Neural cell (in vitro differentiated cells): ENCODE results near the gene SPEG. TPM values are rescaled to one million over a fixed set of nuclear protein-coding genes. Genes with fewer than 3 reads are reported as not detected.

Source experiments
- H2AFZ ChIP-seq: fragments of 200-600, 300-800 bp; sonication (generic), shearing (Covaris generic); 2 replicates; pipeline ENCODE4 v1.6.0; 2014; ENCODE audit warnings: low read depth, mild to moderate bottlenecking, antibody characterized with exemption, low read length, moderate library complexity
- H3F3A ChIP-seq: fragments of 200-600 bp; shearing (Covaris generic); 2 replicates; pipeline ENCODE4 v1.6.1; 2016; ENCODE audit warnings: mild to moderate bottlenecking, moderate library complexity, mixed read lengths, antibody characterized with exemption, low read length; ENCODE audit not compliant: insufficient read depth, poor library complexity, severe bottlenecking
- H3K27ac ChIP-seq: fragments of 200-600, 300-800 bp; sonication (generic), shearing (Covaris generic); 2 replicates; pipeline ENCODE4 v1.5.1; 2014; ENCODE audit warnings: mild to moderate bottlenecking, low read length, moderate library complexity
- H3K27me3 ChIP-seq: fragments of 300-800, 200-600 bp; sonication (generic), shearing (Covaris generic); 2 replicates; pipeline ENCODE4 v1.6.0; 2014; ENCODE audit warnings: mild to moderate bottlenecking, low read depth, low read length, moderate library complexity; ENCODE audit not compliant: insufficient read depth
- H3K36me3 ChIP-seq: fragments of 300-800, 200-600 bp; sonication (generic), shearing (Covaris generic); 2 replicates; pipeline ENCODE4 v1.5.1; 2014; ENCODE audit warnings: mild to moderate bottlenecking, antibody characterized with exemption, low read length, moderate library complexity; ENCODE audit not compliant: insufficient read depth
- H3K4me2 ChIP-seq: fragments of 300-800, 200-600 bp; sonication (generic), shearing (Covaris generic); 2 replicates; pipeline ENCODE4 v1.6.0; 2014; ENCODE audit warnings: mild to moderate bottlenecking, low read length
- H3K4me3 ChIP-seq: fragments of 300-800, 200-600 bp; sonication (generic), shearing (Covaris generic); 2 replicates; pipeline ENCODE4 v1.5.1; 2014; ENCODE audit warnings: mild to moderate bottlenecking, low read length, moderate library complexity
- H3K79me2 ChIP-seq: fragments of 200-600 bp; shearing (Covaris generic); replicated peaks from 2 replicates; pipeline ENCODE4 v1.6.0; 2014; ENCODE audit warnings: mild to moderate bottlenecking, low read length, moderate library complexity; ENCODE audit not compliant: insufficient read depth
- H3K9ac ChIP-seq: fragments of 300-800, 200-600 bp; sonication (generic), shearing (Covaris generic); 2 replicates; pipeline ENCODE4 v1.6.1; 2016; ENCODE audit warnings: mild to moderate bottlenecking, low read length, mixed read lengths
- H3K9me2 ChIP-seq: fragments of 200-600 bp; shearing (Covaris generic); 2 replicates; pipeline ENCODE4 v1.6.1; 2016; ENCODE audit warnings: mild to moderate bottlenecking, low read length, mixed read lengths; ENCODE audit not compliant: insufficient read depth
- H3K9me3 ChIP-seq: fragments of 200-600, 300-800 bp; sonication (generic), shearing (Covaris generic); 2 replicates; pipeline ENCODE4 v1.6.1; 2016; ENCODE audit warnings: mild to moderate bottlenecking, mixed run types, low read length, moderate library complexity, mixed read lengths
- H4K20me1 ChIP-seq: fragments of 200-600 bp; shearing (Covaris generic); 2 replicates; pipeline ENCODE4 v1.6.1; 2016; ENCODE audit warnings: mild to moderate bottlenecking, mixed run types; ENCODE audit not compliant: insufficient read depth
- CTCF ChIP-seq: fragments of 450-650 bp; IDR thresholded peaks from 2 replicates; pipeline ENCODE4 v1.5.1; 2014; ENCODE audit warnings: antibody characterized with exemption, mild to moderate bottlenecking, moderate library complexity; ENCODE audit not compliant: poor library complexity, severe bottlenecking
- EP300 ChIP-seq: fragments of 450-650 bp; conservative IDR thresholded peaks from 2 replicates; pipeline ENCODE4 v1.6.1; 2014; ENCODE audit warnings: antibody characterized with exemption, mild to moderate bottlenecking, moderate library complexity; ENCODE audit not compliant: poor library complexity, severe bottlenecking
- EZH2 ChIP-seq: fragments of 200-600, 300-800 bp; shearing (Covaris generic), sonication (generic); IDR thresholded peaks from 2 replicates; pipeline ENCODE4 v1.6.1; 2014; ENCODE audit warnings: antibody characterized with exemption, low read length, borderline replicate concordance, mild to moderate bottlenecking; ENCODE audit not compliant: insufficient read depth, poor library complexity, severe bottlenecking
- MXI1 ChIP-seq: fragments of 450-650 bp; conservative IDR thresholded peaks from 2 replicates; pipeline ENCODE4 v1.6.1; 2014; ENCODE audit warnings: antibody characterized with exemption, mild to moderate bottlenecking; ENCODE audit not compliant: poor library complexity, severe bottlenecking
- POLR2AphosphoS5 ChIP-seq: IDR thresholded peaks from 2 replicates; pipeline ENCODE4 v1.6.1; 2012
- RAD21 ChIP-seq: fragments of 450-650 bp; conservative IDR thresholded peaks from 2 replicates; pipeline ENCODE4 v1.6.1; 2014; ENCODE audit warnings: antibody characterized with exemption, mild to moderate bottlenecking, moderate library complexity
- REST ChIP-seq: IDR thresholded peaks from 2 replicates; pipeline ENCODE4 v1.6.1; 2012; ENCODE audit warnings: borderline replicate concordance
- SMC3 ChIP-seq: fragments of 450-650 bp; conservative IDR thresholded peaks from 2 replicates; pipeline ENCODE4 v1.6.1; 2014; ENCODE audit warnings: antibody characterized with exemption, mild to moderate bottlenecking, moderate library complexity; ENCODE audit not compliant: poor library complexity
- TAF1 ChIP-seq: IDR thresholded peaks from 2 replicates; pipeline ENCODE4 v1.6.1; 2012; ENCODE audit warnings: low read depth
- polyA plus RNA-seq: library from polyadenylated mRNA; depleted of rRNA; stranded (reverse); fragments of >200 nt; gene quantifications from 2 replicates; pipeline ENCODE4 v1.2.3, GENCODE V29; 2014

Gene SPEG
- polyA plus RNA-seq, 1 donor from 2014 or later = 58.3 TPM

- TF ChIP-seq CTCF (no peak), RAD21 (no peak), EP300 (no peak), MXI1 (no peak), EZH2 (no peak), TAF1 (no peak), POLR2AphosphoS5 (no peak), SMC3 (no peak), REST (no peak)
- H3F3A ChIP-seq = no peaks in the 10 kb centered on the region
- no peaks in the 10 kb centered on the region for H3K27me3 ChIP-seq
- H3K36me3 ChIP-seq = no peaks in the 10 kb centered on the region
- no peaks in the 10 kb centered on the region for H3K9me3 ChIP-seq
- H3K4me2 ChIP-seq = no peak overlapping the region
- H3K27ac ChIP-seq = no peak overlapping the region
- H3K9ac ChIP-seq = no peak overlapping the region
- H3K4me3 ChIP-seq = no peak overlapping the region
- no peaks in the 10 kb centered on the region for H3K79me2 ChIP-seq
- no peak overlapping the region for H2AFZ ChIP-seq
- no peaks in the 10 kb centered on the region for H3K9me2 ChIP-seq
- no peaks in the 10 kb centered on the region for H4K20me1 ChIP-seq
Observed at GRCh38 chr2:219506153-219506801, 71.6 kb downstream of the SPEG start.

GRCh38 chr2:219506802-219507526 lies 72.3 kb downstream of the SPEG start:
- Histone ChIP-seq H3K27me3 (no peaks in the 10 kb centered on the region), H2AFZ (no peak overlapping the region), H3K9ac (no peak overlapping the region), H3F3A (no peaks in the 10 kb centered on the region), H3K9me2 (no peaks in the 10 kb centered on the region), H3K4me3 (no peak overlapping the region), H4K20me1 (no peaks in the 10 kb centered on the region), H3K27ac (no peak overlapping the region), H3K79me2 (no peaks in the 10 kb centered on the region), H3K9me3 (no peaks in the 10 kb centered on the region), H3K4me2 (no peak overlapping the region), H3K36me3 (no peaks in the 10 kb centered on the region)
- TF ChIP-seq TAF1 (no peak), MXI1 (no peak), CTCF (no peak), POLR2AphosphoS5 (no peak), REST (no peak), SMC3 (no peak), RAD21 (no peak), EP300 (no peak), EZH2 (no peak)
